Activated naive CD4-positive, alpha-beta T cell treated with anti-CD3 and anti-CD28 coated beads, Interleukin-2, amount 50 U/mL, for 24 hours (primary cell): ENCODE data around the gene FXYD2.
A peak's percentile ranks its signal among the peaks of the same experiment; 100 is the strongest.

Source experiments
- H3K27ac Mint-ChIP-seq: one replicate; pipeline ENCODE4 v1.8.0; 2021; ENCODE audit warnings: mild to moderate bottlenecking, mixed read lengths
- H3K27me3 Mint-ChIP-seq: one replicate; pipeline ENCODE4 v1.8.0; 2021; ENCODE audit warnings: mixed read lengths
- H3K36me3 Mint-ChIP-seq: one replicate; pipeline ENCODE4 v1.8.0; 2021; ENCODE audit warnings: mixed read lengths
- H3K4me1 Mint-ChIP-seq: one replicate; pipeline ENCODE4 v1.8.0; 2021; ENCODE audit warnings: mixed read lengths
- H3K4me3 Mint-ChIP-seq: one replicate; pipeline ENCODE4 v1.8.0; 2021; ENCODE audit warnings: mild to moderate bottlenecking, mixed read lengths
- H3K9me3 Mint-ChIP-seq: one replicate; pipeline ENCODE4 v1.8.0; 2021; ENCODE audit warnings: mixed read lengths

The FXYD2 gene

GRCh38 chr11:117842131-117842941, 17.8 kb upstream of the FXYD2 start:
- no peaks in the 10 kb centered on the region for H3K27me3 Mint-ChIP-seq
- no peak overlapping the region for H3K27ac Mint-ChIP-seq
- H3K4me1 Mint-ChIP-seq, result no peaks in the 10 kb centered on the region
- H3K9me3 Mint-ChIP-seq, result no peaks in the 10 kb centered on the region
- H3K36me3 Mint-ChIP-seq, result no peaks in the 10 kb centered on the region
- no peak overlapping the region for H3K4me3 Mint-ChIP-seq

GRCh38 chr11:117841551-117842031, 17.0 kb upstream of the FXYD2 start:
- Mint-ChIP-seq H3K27ac (no peak overlapping the region), H3K27me3 (no peaks in the 10 kb centered on the region), H3K9me3 (no peaks in the 10 kb centered on the region), H3K4me3 (no peak overlapping the region), H3K36me3 (no peaks in the 10 kb centered on the region), H3K4me1 (no peaks in the 10 kb centered on the region)

GRCh38 chr11:117840881-117841550, 16.5 kb upstream of the FXYD2 start:
- Mint-ChIP-seq H3K4me1 (no peaks in the 10 kb centered on the region), H3K4me3 (no peak overlapping the region), H3K36me3 (no peaks in the 10 kb centered on the region)

GRCh38 chr11:117839936-117840813, 15.6 kb upstream of the FXYD2 start:
- no peaks in the 10 kb centered on the region for H3K9me3 Mint-ChIP-seq
- no peaks in the 10 kb centered on the region for H3K27me3 Mint-ChIP-seq
- no peaks in the 10 kb centered on the region for H3K36me3 Mint-ChIP-seq
- no peaks in the 10 kb centered on the region for H3K4me1 Mint-ChIP-seq
- no peak overlapping the region for H3K27ac Mint-ChIP-seq
- H3K4me3 Mint-ChIP-seq, result no peak overlapping the region

More at GRCh38 chr11:117840881-117841550, 16.5 kb upstream of the FXYD2 start:
- Mint-ChIP-seq H3K9me3 (no peaks in the 10 kb centered on the region), H3K27me3 (no peaks in the 10 kb centered on the region), H3K27ac (no peak overlapping the region)

- H3K27me3 Mint-ChIP-seq, result no peaks in the 10 kb centered on the region
- no peaks in the 10 kb centered on the region for H3K9me3 Mint-ChIP-seq
- no peaks in the 10 kb centered on the region for H3K36me3 Mint-ChIP-seq
- no peak overlapping the region for H3K4me3 Mint-ChIP-seq
- H3K27ac Mint-ChIP-seq, result no peak overlapping the region
- no peaks in the 10 kb centered on the region for H3K4me1 Mint-ChIP-seq
Measured at GRCh38 chr11:117839380-117839881, 14.9 kb upstream of the FXYD2 start.

- no peaks in the 10 kb centered on the region for H3K27me3 Mint-ChIP-seq
- H3K36me3 Mint-ChIP-seq, result no peaks in the 10 kb centered on the region
- no peak overlapping the region for H3K4me3 Mint-ChIP-seq
- no peaks in the 10 kb centered on the region for H3K9me3 Mint-ChIP-seq
- H3K27ac Mint-ChIP-seq, result no peak overlapping the region
- H3K4me1 Mint-ChIP-seq, result no peaks in the 10 kb centered on the region
Measured at GRCh38 chr11:117838901-117839300, 14.4 kb upstream of the FXYD2 start.

- H3K9me3 Mint-ChIP-seq, result no peaks in the 10 kb centered on the region
- H3K4me1 Mint-ChIP-seq, result no peaks in the 10 kb centered on the region
- peak overlapping the region; percentile 70 for H3K27ac Mint-ChIP-seq
- H3K27me3 Mint-ChIP-seq, result no peaks in the 10 kb centered on the region
- no peak overlapping the region for H3K4me3 Mint-ChIP-seq
- H3K36me3 Mint-ChIP-seq, result no peaks in the 10 kb centered on the region
Measured at GRCh38 chr11:117837791-117838190, 13.2 kb upstream of the FXYD2 start.

- Mint-ChIP-seq H3K27ac (no peak overlapping the region), H3K9me3 (no peaks in the 10 kb centered on the region), H3K36me3 (no peaks in the 10 kb centered on the region), H3K4me1 (peaks cover 4% of the 10 kb centered on the region), H3K4me3 (no peak overlapping the region), H3K27me3 (no peaks in the 10 kb centered on the region)
Measured at GRCh38 chr11:117837070-117837776, 12.7 kb upstream of the FXYD2 start.

GRCh38 chr11:117836077-117836960, 11.8 kb upstream of the FXYD2 start:
- no peaks in the 10 kb centered on the region for H3K27me3 Mint-ChIP-seq
- no peak overlapping the region for H3K4me3 Mint-ChIP-seq
- no peaks in the 10 kb centered on the region for H3K9me3 Mint-ChIP-seq
- H3K36me3 Mint-ChIP-seq, result no peaks in the 10 kb centered on the region
- H3K4me1 Mint-ChIP-seq, result peaks cover 6% of the 10 kb centered on the region
- no peak overlapping the region for H3K27ac Mint-ChIP-seq

- Mint-ChIP-seq H3K9me3 (no peaks in the 10 kb centered on the region), H3K4me3 (no peak overlapping the region), H3K36me3 (no peaks in the 10 kb centered on the region), H3K27me3 (no peaks in the 10 kb centered on the region), H3K27ac (no peak overlapping the region), H3K4me1 (peaks cover 14% of the 10 kb centered on the region)
Measured at GRCh38 chr11:117835576-117835975, 11.0 kb upstream of the FXYD2 start.

- Mint-ChIP-seq H3K36me3 (no peaks in the 10 kb centered on the region), H3K4me1 (peaks cover 20% of the 10 kb centered on the region), H3K9me3 (no peaks in the 10 kb centered on the region), H3K27me3 (no peaks in the 10 kb centered on the region), H3K4me3 (no peak overlapping the region), H3K27ac (no peak overlapping the region)
Measured at GRCh38 chr11:117834838-117835443, 10.4 kb upstream of the FXYD2 start.

GRCh38 chr11:117834068-117834810, 9.7 kb upstream of the FXYD2 start:
- peaks cover 26% of the 10 kb centered on the region for H3K4me1 Mint-ChIP-seq
- H3K27ac Mint-ChIP-seq, result no peak overlapping the region
- H3K4me3 Mint-ChIP-seq, result no peak overlapping the region

GRCh38 chr11:117833401-117833891, 8.9 kb upstream of the FXYD2 start:
- no peak overlapping the region for H3K4me3 Mint-ChIP-seq
- no peaks in the 10 kb centered on the region for H3K36me3 Mint-ChIP-seq
- H3K27me3 Mint-ChIP-seq, result no peaks in the 10 kb centered on the region

More at GRCh38 chr11:117834068-117834810, 9.7 kb upstream of the FXYD2 start:
- no peaks in the 10 kb centered on the region for H3K36me3 Mint-ChIP-seq
- no peaks in the 10 kb centered on the region for H3K9me3 Mint-ChIP-seq
- no peaks in the 10 kb centered on the region for H3K27me3 Mint-ChIP-seq

More at GRCh38 chr11:117833401-117833891, 8.9 kb upstream of the FXYD2 start:
- Mint-ChIP-seq H3K4me1 (peaks cover 32% of the 10 kb centered on the region), H3K27ac (no peak overlapping the region), H3K9me3 (no peaks in the 10 kb centered on the region)
